ENCODE results near the gene CFAP77.

GRCh38 chr9:132370592-132370991 lies 39.4 kb upstream of the CFAP77 start:
- TF ChIP-seq POLR2AphosphoS5 (IDR thresholded peaks at IDR 0.05; ENCODE audit: insufficient read depth in 1 of 2, low read depth in 1 of 2) (no peak), POLR2A (IDR thresholded peaks at IDR 0.05) (no peak), CTCF (IDR thresholded peaks at IDR 0.05) (no peak)
